Natural killer cell (primary cell): ENCODE measurements around the gene NOX4. TPM values are rescaled to one million over a fixed set of nuclear protein-coding genes. Genes with fewer than 3 reads are reported as not detected.

Source experiments
- ATAC-seq, 3 donors: fragments of 150-1000 bp in 2 of 3; fragments of 200-7000 bp in 1 of 3; cut with Tn5 transposase; 1 replicate in 1 of 3; 2 replicates in 2 of 3; pipeline ENCODE4 v1.10.0; 2021; ENCODE audit warnings: mild to moderate bottlenecking in 2 of 3, moderate library complexity in 2 of 3
- DNase-seq, 2 donors: peaks; one replicate each; pipeline versions ENCODE4 v3.0.0 to v3.0.0-alpha.2; 2013 to 2021; ENCODE audit warnings: mixed read lengths in 1 of 2
- H3K27ac ChIP-seq: one replicate; pipeline ENCODE4 v1.5.1; 2013; ENCODE audit warnings: mild to moderate bottlenecking, low read length
- H3K27me3 ChIP-seq: one replicate; pipeline ENCODE4 v1.6.1; 2013; ENCODE audit warnings: low read length; ENCODE audit not compliant: control insufficient read depth, insufficient read depth
- H3K36me3 ChIP-seq: one replicate; pipeline ENCODE4 v1.6.1; 2013; ENCODE audit warnings: low read length; ENCODE audit not compliant: control insufficient read depth, insufficient read depth
- H3K4me1 ChIP-seq: one replicate; pipeline ENCODE4 v1.6.1; 2013; ENCODE audit warnings: low read length; ENCODE audit not compliant: control insufficient read depth, insufficient read depth
- H3K4me3 ChIP-seq: one replicate; pipeline ENCODE4 v1.5.1; 2013; ENCODE audit warnings: low read length
- H3K9me3 ChIP-seq: one replicate; pipeline ENCODE4 v1.6.1; 2013; ENCODE audit warnings: low read length; ENCODE audit not compliant: control insufficient read depth, insufficient read depth
- H3K27ac Mint-ChIP-seq, 2 donors: one replicate each; pipeline ENCODE4 v1.8.0; 2022; ENCODE audit warnings: mild to moderate bottlenecking in 2 of 2, mixed read lengths in 2 of 2, moderate library complexity in 1 of 2
- H3K27me3 Mint-ChIP-seq, 2 donors: one replicate each; pipeline ENCODE4 v1.8.0; 2022; ENCODE audit warnings: low read depth in 2 of 2, mixed read lengths in 2 of 2
- H3K36me3 Mint-ChIP-seq: one replicate; pipeline ENCODE4 v1.8.0; 2022; ENCODE audit warnings: mixed read lengths
- H3K4me1 Mint-ChIP-seq, 2 donors: one replicate each; pipeline ENCODE4 v1.8.0; 2022; ENCODE audit warnings: mixed read lengths in 2 of 2
- H3K4me3 Mint-ChIP-seq: one replicate; pipeline ENCODE4 v1.8.0; 2022; ENCODE audit warnings: mild to moderate bottlenecking, moderate library complexity, mixed read lengths
- H3K9me3 Mint-ChIP-seq, 2 donors: one replicate each; pipeline ENCODE4 v1.8.0; 2022; ENCODE audit warnings: mixed read lengths in 2 of 2
- WGBS: methylation state at CpG from one replicate; pipeline ENCODE4 v1.1.7; 2013; ENCODE audit warnings: missing lambda C conversion rate; ENCODE audit not compliant: insufficient coverage; 5-methylcytosine and 5-hydroxymethylcytosine counted together
- intact Hi-C: fragments of 100-400 bp; cut with micrococcal nuclease; formaldehyde crosslinking; loops from one replicate; pipeline ENCODE4 v1.14.2; 2022
- total RNA-seq, 4 donors: library from RNA; stranded (reverse); fragments of 120-200 nt in 1 of 4; gene quantifications; one replicate each; pipeline versions ENCODE4 v1.2.3 to v1.2.4, GENCODE V29; 2013 to 2022
- TF ChIP-seq, protein P1 (sequence below): fragments of 200-600 bp; IDR thresholded peaks from one replicate; pipeline ENCODE4 v1.8.0; 2022; ENCODE audit warnings: antibody characterized with exemption

Gene NOX4
- total RNA-seq, result not detected
- not detected for total RNA-seq (2013)

- Histone ChIP-seq H3K36me3 (no peaks in the 10 kb centered on the region), H3K27ac (no peak within 1 kb of the TSS), H3K9me3 (no peaks in the 10 kb centered on the region), H3K4me1 (no peaks in the 10 kb centered on the region), H3K4me3 (no peak within 1 kb of the TSS), H3K27me3 (peaks cover 8% of the 10 kb centered on the region)
- Mint-ChIP-seq H3K36me3 (no peaks in the 10 kb centered on the region), H3K4me1 (no peaks in the 10 kb centered on the region), H3K27me3 (peaks cover 0 to 19% of the 10 kb centered on the region in 2 donors), H3K4me3 (no peak within 1 kb of the TSS), H3K9me3 (peaks cover 0 to 10% of the 10 kb centered on the region in 2 donors), H3K27ac (no peak within 1 kb of the TSS)
- WGBS, result 6% methylated on average over 50 of the region's 51 CpGs
- TF ChIP-seq, protein P1, sequence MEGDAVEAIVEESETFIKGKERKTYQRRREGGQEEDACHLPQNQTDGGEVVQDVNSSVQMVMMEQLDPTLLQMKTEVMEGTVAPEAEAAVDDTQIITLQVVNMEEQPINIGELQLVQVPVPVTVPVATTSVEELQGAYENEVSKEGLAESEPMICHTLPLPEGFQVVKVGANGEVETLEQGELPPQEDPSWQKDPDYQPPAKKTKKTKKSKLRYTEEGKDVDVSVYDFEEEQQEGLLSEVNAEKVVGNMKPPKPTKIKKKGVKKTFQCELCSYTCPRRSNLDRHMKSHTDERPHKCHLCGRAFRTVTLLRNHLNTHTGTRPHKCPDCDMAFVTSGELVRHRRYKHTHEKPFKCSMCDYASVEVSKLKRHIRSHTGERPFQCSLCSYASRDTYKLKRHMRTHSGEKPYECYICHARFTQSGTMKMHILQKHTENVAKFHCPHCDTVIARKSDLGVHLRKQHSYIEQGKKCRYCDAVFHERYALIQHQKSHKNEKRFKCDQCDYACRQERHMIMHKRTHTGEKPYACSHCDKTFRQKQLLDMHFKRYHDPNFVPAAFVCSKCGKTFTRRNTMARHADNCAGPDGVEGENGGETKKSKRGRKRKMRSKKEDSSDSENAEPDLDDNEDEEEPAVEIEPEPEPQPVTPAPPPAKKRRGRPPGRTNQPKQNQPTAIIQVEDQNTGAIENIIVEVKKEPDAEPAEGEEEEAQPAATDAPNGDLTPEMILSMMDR, result no peak
- intact Hi-C loops, result no loop called here
- no peak for DNase-seq
- ATAC-seq, result no peak
These were observed at the start of gene NOX4 for GRCh38 chr11:89490981-89491690. Gene NOX4, minus strand, starts transcription at chr11:89491375. Its CDS starts 129 bp downstream, at chr11:89491246.

GRCh38 chr11:89540826-89541225, 49.7 kb upstream of the NOX4 start:
- no peaks in the 10 kb centered on the region for H3K27me3 ChIP-seq
- WGBS, result no CpG with 5 or more reads among the region's 1 CpG
- H3K36me3 ChIP-seq, result no peaks in the 10 kb centered on the region
- H3K4me3 ChIP-seq, result no peak overlapping the region
- Mint-ChIP-seq H3K27me3 (no peaks in the 10 kb centered on the region), H3K4me1 (no peaks in the 10 kb centered on the region), H3K4me3 (no peak overlapping the region), H3K36me3 (no peaks in the 10 kb centered on the region), H3K9me3 (peaks cover 13 to 14% of the 10 kb centered on the region in 2 donors), H3K27ac (no peak overlapping the region)
- TF ChIP-seq, protein P1, result no peak
- no peak overlapping the region for H3K27ac ChIP-seq
- no peaks in the 10 kb centered on the region for H3K9me3 ChIP-seq
- H3K4me1 ChIP-seq, result no peaks in the 10 kb centered on the region
- ATAC-seq (no peak), DNase-seq (no peak)
- intact Hi-C loops, result no loop called here

- Histone ChIP-seq H3K36me3 (no peaks in the 10 kb centered on the region), H3K27me3 (no peaks in the 10 kb centered on the region), H3K4me3 (no peak overlapping the region), H3K9me3 (no peaks in the 10 kb centered on the region), H3K4me1 (no peaks in the 10 kb centered on the region), H3K27ac (no peak overlapping the region)
- no CpG with 5 or more reads among the region's 1 CpG for WGBS
- H3K27me3 Mint-ChIP-seq, result no peaks in the 10 kb centered on the region
- no peaks in the 10 kb centered on the region for H3K36me3 Mint-ChIP-seq
- no peak overlapping the region for H3K4me3 Mint-ChIP-seq
- no peak for DNase-seq
- no peaks in the 10 kb centered on the region for H3K4me1 Mint-ChIP-seq
- H3K27ac Mint-ChIP-seq, result no peak overlapping the region
- H3K9me3 Mint-ChIP-seq, result peaks cover 14 to 21% of the 10 kb centered on the region in 2 donors
- TF ChIP-seq, protein P1, result no peak
- intact Hi-C loops, result no loop called here
- ATAC-seq, result no peak
These were observed 46.8 kb upstream of the NOX4 start for GRCh38 chr11:89537936-89538335.

DNA sequence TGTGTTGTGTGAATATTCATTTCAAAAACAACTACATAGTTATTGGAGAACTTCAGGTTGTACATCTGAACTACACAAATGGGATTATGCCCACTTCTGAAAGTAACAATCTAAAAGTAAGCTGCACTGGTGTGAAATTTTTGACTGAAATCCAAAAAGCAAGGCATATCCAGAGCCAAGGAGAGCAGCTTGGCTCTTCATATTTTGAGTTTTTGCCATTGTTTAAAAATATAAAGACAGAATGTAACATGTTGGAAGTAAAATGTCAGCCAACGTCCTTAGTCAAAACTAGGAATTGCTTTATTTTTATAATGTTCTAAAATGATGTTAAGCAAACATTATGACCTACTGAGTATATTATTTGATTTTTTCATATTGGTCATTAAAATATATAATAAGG, 45.8 kb upstream of the NOX4 start:
- ATAC-seq (no peak), DNase-seq (no peak)
- no peaks in the 10 kb centered on the region for H3K27me3 Mint-ChIP-seq
- no peaks in the 10 kb centered on the region for H3K4me1 Mint-ChIP-seq
- TF ChIP-seq, protein P1, result no peak
- Histone ChIP-seq H3K4me3 (no peak overlapping the region), H3K27me3 (no peaks in the 10 kb centered on the region), H3K4me1 (no peaks in the 10 kb centered on the region), H3K27ac (no peak overlapping the region), H3K36me3 (no peaks in the 10 kb centered on the region), H3K9me3 (no peaks in the 10 kb centered on the region)
- 100% methylated on average over 1 of the region's 1 CpG for WGBS
- peaks cover 14 to 23% of the 10 kb centered on the region in 2 donors for H3K9me3 Mint-ChIP-seq
- no peaks in the 10 kb centered on the region for H3K36me3 Mint-ChIP-seq
- no peak overlapping the region for H3K4me3 Mint-ChIP-seq
- H3K27ac Mint-ChIP-seq, result no peak overlapping the region
- intact Hi-C loops, result no loop called here
